ENCODE data around the gene PTPRK. TPM values are rescaled to one million over a fixed set of nuclear protein-coding genes. Genes with fewer than 3 reads are reported as not detected.

Gene PTPRK
- total RNA-seq, 2 experiments from 2014 or later: not detected

- H4K20me1 ChIP-seq (ENCODE audit: insufficient read depth, low read length): no peaks in the 10 kb centered on the region
- TF ChIP-seq, protein P1, sequence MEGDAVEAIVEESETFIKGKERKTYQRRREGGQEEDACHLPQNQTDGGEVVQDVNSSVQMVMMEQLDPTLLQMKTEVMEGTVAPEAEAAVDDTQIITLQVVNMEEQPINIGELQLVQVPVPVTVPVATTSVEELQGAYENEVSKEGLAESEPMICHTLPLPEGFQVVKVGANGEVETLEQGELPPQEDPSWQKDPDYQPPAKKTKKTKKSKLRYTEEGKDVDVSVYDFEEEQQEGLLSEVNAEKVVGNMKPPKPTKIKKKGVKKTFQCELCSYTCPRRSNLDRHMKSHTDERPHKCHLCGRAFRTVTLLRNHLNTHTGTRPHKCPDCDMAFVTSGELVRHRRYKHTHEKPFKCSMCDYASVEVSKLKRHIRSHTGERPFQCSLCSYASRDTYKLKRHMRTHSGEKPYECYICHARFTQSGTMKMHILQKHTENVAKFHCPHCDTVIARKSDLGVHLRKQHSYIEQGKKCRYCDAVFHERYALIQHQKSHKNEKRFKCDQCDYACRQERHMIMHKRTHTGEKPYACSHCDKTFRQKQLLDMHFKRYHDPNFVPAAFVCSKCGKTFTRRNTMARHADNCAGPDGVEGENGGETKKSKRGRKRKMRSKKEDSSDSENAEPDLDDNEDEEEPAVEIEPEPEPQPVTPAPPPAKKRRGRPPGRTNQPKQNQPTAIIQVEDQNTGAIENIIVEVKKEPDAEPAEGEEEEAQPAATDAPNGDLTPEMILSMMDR (conservative IDR thresholded peaks at IDR 0.05; ENCODE audit: low read length): no peak
- no peak overlapping the region for H3K4me2 ChIP-seq (ENCODE audit: low read length)
- H3K9me2 ChIP-seq (ENCODE audit: insufficient read depth, low read length): no peaks in the 10 kb centered on the region
- CTCF ChIA-PET (ENCODE audit: unreplicated experiment): no interaction called here
- no peak overlapping the region for H3K4me3 ChIP-seq (ENCODE audit: low read depth, low read length, poor library complexity, severe bottlenecking)
- BruUV-seq (replicated peaks): no TSS peak
- no peaks in the 10 kb centered on the region for H3K4me1 ChIP-seq (ENCODE audit: insufficient read depth, low read length, poor library complexity, severe bottlenecking)
- DNase-seq (ENCODE audit: low spot score): no peak
- intact Hi-C loops (cut with micrococcal nuclease; ENCODE audit: unreplicated experiment): no loop called here
- H3K36me3 ChIP-seq (ENCODE audit: insufficient read depth, low read length): no peaks in the 10 kb centered on the region
- H3K79me2 ChIP-seq (ENCODE audit: insufficient read depth, low read depth, low read length): no peaks in the 10 kb centered on the region
- H3K9me3 ChIP-seq (ENCODE audit: low read length): no peaks in the 10 kb centered on the region
- no peak overlapping the region for H2AFZ ChIP-seq (ENCODE audit: low read length)
- no peak overlapping the region for H3K27ac ChIP-seq (ENCODE audit: low read depth, low read length, poor library complexity, severe bottlenecking)
- POLR2A ChIA-PET: interaction anchor here (0.6 to 0.8 kb wide), 2 partner anchors 21 to 185 kb away, joined by 3 read pairs; no protein-coding TSS in a partner anchor
These were observed 284.8 kb downstream of the PTPRK start for GRCh38 chr6:128235556-128235955.

DNA sequence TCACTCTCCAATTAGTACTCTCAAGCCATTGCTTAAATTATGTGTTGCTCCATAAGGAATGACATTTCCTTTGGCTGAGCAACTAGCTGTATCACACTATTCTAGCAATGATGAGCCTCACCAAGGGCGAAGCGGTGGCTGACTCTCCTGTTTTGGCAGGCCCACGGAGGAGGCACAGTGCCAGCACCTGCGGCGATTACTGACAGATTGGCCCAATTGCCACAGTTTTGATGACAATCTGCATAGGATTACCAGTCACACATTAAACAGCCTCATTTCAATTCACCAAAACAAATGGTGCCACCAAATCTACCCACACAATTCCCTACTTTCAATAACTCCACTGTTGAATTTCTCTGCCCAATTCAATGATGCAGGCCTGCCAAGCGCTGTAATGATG, 286.9 kb downstream of the PTPRK start:
- no TSS peak for BruUV-seq (replicated peaks)

GRCh38 chr6:128230267-128230989, 290.0 kb downstream of the PTPRK start:
- Histone ChIP-seq H4K20me1 (ENCODE audit: insufficient read depth, low read length) (no peaks in the 10 kb centered on the region), H2AFZ (ENCODE audit: low read length) (no peak overlapping the region), H3K79me2 (ENCODE audit: insufficient read depth, low read depth, low read length) (no peaks in the 10 kb centered on the region), H3K9me2 (ENCODE audit: insufficient read depth, low read length) (no peaks in the 10 kb centered on the region), H3K27ac (ENCODE audit: low read depth, low read length, poor library complexity, severe bottlenecking) (no peak overlapping the region), H3K36me3 (ENCODE audit: insufficient read depth, low read length) (no peaks in the 10 kb centered on the region), H3K9me3 (ENCODE audit: low read length) (no peaks in the 10 kb centered on the region), H3K4me1 (ENCODE audit: insufficient read depth, low read length, poor library complexity, severe bottlenecking) (no peaks in the 10 kb centered on the region), H3K4me2 (ENCODE audit: low read length) (no peak overlapping the region), H3K4me3 (ENCODE audit: low read depth, low read length, poor library complexity, severe bottlenecking) (no peak overlapping the region)
- POLR2A ChIA-PET: no interaction called here
- no TSS peak for BruUV-seq (replicated peaks)
- no peak for DNase-seq (ENCODE audit: low spot score)
- CTCF ChIA-PET (ENCODE audit: unreplicated experiment): no interaction called here
- intact Hi-C loops (cut with micrococcal nuclease; ENCODE audit: unreplicated experiment): no loop called here
- no peak for TF ChIP-seq EZH2phosphoT487 (IDR thresholded peaks at IDR 0.05; ENCODE audit: borderline replicate concordance, low read depth, low read length)

More for the DNA sequence above, 286.9 kb downstream of the PTPRK start:
- Histone ChIP-seq H3K4me1 (ENCODE audit: insufficient read depth, low read length, poor library complexity, severe bottlenecking) (no peaks in the 10 kb centered on the region), H3K4me3 (ENCODE audit: low read depth, low read length, poor library complexity, severe bottlenecking) (no peak overlapping the region), H3K36me3 (ENCODE audit: insufficient read depth, low read length) (no peaks in the 10 kb centered on the region), H3K27ac (ENCODE audit: low read depth, low read length, poor library complexity, severe bottlenecking) (no peak overlapping the region), H3K4me2 (ENCODE audit: low read length) (no peak overlapping the region), H4K20me1 (ENCODE audit: insufficient read depth, low read length) (no peaks in the 10 kb centered on the region), H3K79me2 (ENCODE audit: insufficient read depth, low read depth, low read length) (no peaks in the 10 kb centered on the region), H3K9me2 (ENCODE audit: insufficient read depth, low read length) (no peaks in the 10 kb centered on the region), H2AFZ (ENCODE audit: low read length) (no peak overlapping the region), H3K9me3 (ENCODE audit: low read length) (no peaks in the 10 kb centered on the region)
- intact Hi-C loops (cut with micrococcal nuclease; ENCODE audit: unreplicated experiment): no loop called here
- no peak for DNase-seq (ENCODE audit: low spot score)
- ChIA-PET POLR2A (no interaction called here), CTCF (ENCODE audit: unreplicated experiment) (no interaction called here)
- TF ChIP-seq, protein P1 (conservative IDR thresholded peaks at IDR 0.05; ENCODE audit: low read length): no peak
- TF ChIP-seq EZH2phosphoT487 (IDR thresholded peaks at IDR 0.05; ENCODE audit: borderline replicate concordance, low read depth, low read length): no peak
